Uterus (tissue), 2 donors: ENCODE measurements around the gene RBMS3.

Experiments
- CTCF ChIP-seq, 4 experiments: fragments of 200-600 bp in 2 of 4; fragments of 450-650 bp in 2 of 4; sonication (generic) in 2 of 4; IDR thresholded peaks; one replicate each; pipeline ENCODE4 v1.5.1; 2016 to 2019; ENCODE audit warnings: antibody characterized with exemption in 4 of 4, mild to moderate bottlenecking in 2 of 4, moderate library complexity in 1 of 4
- POLR2A ChIP-seq, 2 donors: fragments of 450-650 bp; IDR thresholded peaks; one replicate each; pipeline ENCODE4 v1.6.1; 2016; ENCODE audit warnings: antibody characterized with exemption in 2 of 2, mild to moderate bottlenecking in 1 of 2, moderate library complexity in 1 of 2

- no peak for TF ChIP-seq POLR2A (IDR thresholded peaks at IDR 0.05)
- TF ChIP-seq CTCF (IDR thresholded peaks at IDR 0.05): no peak
These were observed 205.2 kb downstream of the RBMS3 start for GRCh38 chr3:29486096-29486495.
